ENCODE measurements around the gene PARD3B.

GRCh38 chr2:205612636-205613035, 1067.4 kb downstream of the PARD3B start:
- TF ChIP-seq IRF3 (IDR thresholded peaks at IDR 0.05): no peak
- TF ChIP-seq CTCF (IDR thresholded peaks at IDR 0.05 in 2 of 3, conservative IDR thresholded peaks at IDR 0.05 in 1 of 3; ENCODE audit: control insufficient read depth in 2 of 3, extremely low read depth in 1 of 3, insufficient read depth in 1 of 3, low read depth in 3 of 3, low read length in 3 of 3): no peak
- no peak for TF ChIP-seq YY1 (IDR thresholded peaks at IDR 0.05; ENCODE audit: low read depth, low read length)
- no peak for TF ChIP-seq POLR2A (IDR thresholded peaks at IDR 0.05; ENCODE audit: low read depth, low read length)
